BJ (cell line): ENCODE data around the gene DMRTA2. TPM values are rescaled to one million over a fixed set of nuclear protein-coding genes. Genes with fewer than 3 reads are reported as not detected.
"Not testable (repeated sequence)": the region's sequence is repeated elsewhere in the genome, so short reads cannot be mapped to it uniquely, and the experiment has no call there.

Experiments
- CTCF ChIA-PET: fragments of 350-600 bp; formaldehyde crosslinking; extraction: SDS; loops from one replicate; lab custom pipeline; 2021; ENCODE audit warnings: antibody characterized with exemption, inconsistent platforms; lab: Yijun Ruan, JAX
- POLR2A ChIA-PET: fragments of 300-600 bp; sonication (Branson Sonifier 250); formaldehyde crosslinking; extraction: SDS; loops from one replicate; lab custom pipeline; 2021; ENCODE audit warnings: antibody characterized with exemption; lab: Charles Lee
- DNase-seq: peaks from one replicate; pipeline ENCODE4 v3.0.0-alpha.2; 2011; ENCODE audit warnings: low read depth
- H3K27me3 ChIP-seq: 2 replicates; pipeline ENCODE4 v1.6.0; 2011; ENCODE audit warnings: low read length; ENCODE audit not compliant: control insufficient read depth, insufficient read depth
- H3K36me3 ChIP-seq: 2 replicates; pipeline ENCODE4 v1.5.1; 2011; ENCODE audit warnings: low read length; ENCODE audit not compliant: control insufficient read depth, insufficient read depth
- H3K4me3 ChIP-seq: 2 replicates; pipeline ENCODE4 v1.5.1; 2011; ENCODE audit warnings: low read depth, mild to moderate bottlenecking, control low read depth, low read length
- CTCF ChIP-seq: IDR thresholded peaks from 2 replicates; pipeline ENCODE4 v1.5.1; 2011; ENCODE audit warnings: low read depth, mild to moderate bottlenecking, control low read depth, inconsistent platforms, low read length, moderate library complexity; ENCODE audit not compliant: insufficient read depth
- polyA plus RNA-seq: library from polyadenylated mRNA; depleted of rRNA; stranded (reverse); fragments of >200 nt; gene quantifications from 2 replicates; pipeline ENCODE4 v1.2.3, GENCODE V29; 2011

Gene DMRTA2
- polyA plus RNA-seq, 1 experiment = not detected

GRCh38 chr1:50415235-50416149 lies 7.8 kb downstream of the DMRTA2 start:
- ChIA-PET POLR2A (no interaction called here), CTCF (interaction anchor here (1.0 kb wide), 1 partner anchor 9 kb away, joined by 3 read pairs; no protein-coding TSS in a partner anchor)
- Histone ChIP-seq H3K27me3 (peaks cover 57% of the 10 kb centered on the region), H3K4me3 (no peak overlapping the region), H3K36me3 (no peaks in the 10 kb centered on the region)
- no peak for DNase-seq
- no peak for TF ChIP-seq CTCF

- CTCF ChIA-PET = interaction anchor here (1.0 to 1.5 kb wide), 2 partner anchors 10 to 43 kb away, joined by 3 to 4 read pairs; no protein-coding TSS in a partner anchor
- no peak for DNase-seq
- POLR2A ChIA-PET = no interaction called here
- Histone ChIP-seq H3K27me3 (peaks cover 51% of the 10 kb centered on the region), H3K4me3 (no peak overlapping the region), H3K36me3 (no peaks in the 10 kb centered on the region)
- no peak for TF ChIP-seq CTCF
These were observed 8.4 kb downstream of the DMRTA2 start for GRCh38 chr1:50414853-50415234.

GRCh38 chr1:50412813-50413476 lies 10.3 kb downstream of the DMRTA2 start:
- TF ChIP-seq CTCF = no peak
- ChIA-PET POLR2A (no interaction called here), CTCF (interaction anchor here (0.6 kb wide), 2 partner anchors 142 to 559 kb away, joined by 3 to 4 read pairs; no protein-coding TSS in a partner anchor)
- H3K27me3 ChIP-seq = peaks cover 38% of the 10 kb centered on the region
- no peak for DNase-seq
- H3K36me3 ChIP-seq = no peaks in the 10 kb centered on the region
- no peak overlapping the region for H3K4me3 ChIP-seq

GRCh38 chr1:50405814-50406213 lies 17.4 kb downstream of the DMRTA2 start:
- no peaks in the 10 kb centered on the region for H3K36me3 ChIP-seq
- CTCF ChIA-PET = no interaction called here
- DNase-seq = no peak
- H3K27me3 ChIP-seq = no peaks in the 10 kb centered on the region; the same call in 1 of the 2 replicates
- POLR2A ChIA-PET = no interaction called here
- H3K4me3 ChIP-seq = no peak overlapping the region
- TF ChIP-seq CTCF = no peak

GRCh38 chr1:50393522-50394120 lies 29.6 kb downstream of the DMRTA2 start:
- ChIA-PET POLR2A (no interaction called here), CTCF (interaction anchor here (0.6 to 1.3 kb wide), 2 partner anchors 14 to 43 kb away, joined by 3 read pairs; no protein-coding TSS in a partner anchor)
- no peak for DNase-seq
- Histone ChIP-seq H3K4me3 (no peak overlapping the region), H3K36me3 (no peaks in the 10 kb centered on the region), H3K27me3 (no peaks in the 10 kb centered on the region)
- TF ChIP-seq CTCF = no peak

GRCh38 chr1:50381551-50381950 lies 41.7 kb downstream of the DMRTA2 start:
- H3K27me3 ChIP-seq, H3K36me3 ChIP-seq, H3K4me3 ChIP-seq, POLR2A ChIA-PET, DNase-seq, CTCF ChIA-PET: not testable (repeated sequence)
